ENCODE results near the gene SYCP2. TPM values are rescaled to one million over a fixed set of nuclear protein-coding genes. Genes with fewer than 3 reads are reported as not detected.

The SYCP2 gene
- total RNA-seq, 1 donor: 0.63 TPM

- no peak for DNase-seq (ENCODE audit: low read depth)
- H3K4me3 ChIP-seq (ENCODE audit: low read depth, low read length): no peak overlapping the region
- TF ChIP-seq CTCF (IDR thresholded peaks at IDR 0.05; ENCODE audit: insufficient read depth, low read length): no peak
Observed at GRCh38 chr20:59821201-59821600, 112.2 kb downstream of the SYCP2 start.

- DNase-seq (ENCODE audit: low read depth): no peak
Observed at GRCh38 chr20:59820204-59821041, 113.0 kb downstream of the SYCP2 start.

GRCh38 chr20:59819496-59820203 is 113.8 kb downstream of the SYCP2 start:
- no peak for DNase-seq (ENCODE audit: low read depth)
- H3K4me3 ChIP-seq (ENCODE audit: low read depth, low read length): no peak overlapping the region
- TF ChIP-seq CTCF (IDR thresholded peaks at IDR 0.05; ENCODE audit: insufficient read depth, low read length): no peak

More at GRCh38 chr20:59820204-59821041, 113.0 kb downstream of the SYCP2 start:
- H3K4me3 ChIP-seq (ENCODE audit: low read depth, low read length): no peak overlapping the region
- TF ChIP-seq CTCF (IDR thresholded peaks at IDR 0.05; ENCODE audit: insufficient read depth, low read length): no peak

DNA sequence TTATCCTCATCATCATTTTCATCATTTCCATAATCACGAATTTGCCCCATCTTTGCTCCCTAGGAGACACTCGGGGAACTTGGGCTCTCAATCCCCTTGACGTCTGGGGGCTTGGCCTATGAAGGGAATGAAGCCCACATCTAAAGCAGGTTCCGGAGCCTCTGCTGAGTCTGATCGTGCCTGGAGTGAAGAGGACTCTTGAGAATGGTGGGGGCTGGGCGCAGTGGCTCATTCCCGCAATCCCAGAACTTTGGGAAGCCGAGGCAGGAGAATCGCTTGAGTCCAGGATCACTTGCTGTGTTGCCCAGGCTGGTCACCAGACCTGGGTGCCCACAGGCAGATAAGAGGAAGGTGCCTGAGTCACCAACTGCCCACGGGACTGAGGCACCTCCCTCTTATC is 114.5 kb downstream of the SYCP2 start:
- TF ChIP-seq CTCF (IDR thresholded peaks at IDR 0.05; ENCODE audit: insufficient read depth, low read length): no peak
- H3K4me3 ChIP-seq (ENCODE audit: low read depth, low read length): no peak overlapping the region
- DNase-seq (ENCODE audit: low read depth): no peak

DNA sequence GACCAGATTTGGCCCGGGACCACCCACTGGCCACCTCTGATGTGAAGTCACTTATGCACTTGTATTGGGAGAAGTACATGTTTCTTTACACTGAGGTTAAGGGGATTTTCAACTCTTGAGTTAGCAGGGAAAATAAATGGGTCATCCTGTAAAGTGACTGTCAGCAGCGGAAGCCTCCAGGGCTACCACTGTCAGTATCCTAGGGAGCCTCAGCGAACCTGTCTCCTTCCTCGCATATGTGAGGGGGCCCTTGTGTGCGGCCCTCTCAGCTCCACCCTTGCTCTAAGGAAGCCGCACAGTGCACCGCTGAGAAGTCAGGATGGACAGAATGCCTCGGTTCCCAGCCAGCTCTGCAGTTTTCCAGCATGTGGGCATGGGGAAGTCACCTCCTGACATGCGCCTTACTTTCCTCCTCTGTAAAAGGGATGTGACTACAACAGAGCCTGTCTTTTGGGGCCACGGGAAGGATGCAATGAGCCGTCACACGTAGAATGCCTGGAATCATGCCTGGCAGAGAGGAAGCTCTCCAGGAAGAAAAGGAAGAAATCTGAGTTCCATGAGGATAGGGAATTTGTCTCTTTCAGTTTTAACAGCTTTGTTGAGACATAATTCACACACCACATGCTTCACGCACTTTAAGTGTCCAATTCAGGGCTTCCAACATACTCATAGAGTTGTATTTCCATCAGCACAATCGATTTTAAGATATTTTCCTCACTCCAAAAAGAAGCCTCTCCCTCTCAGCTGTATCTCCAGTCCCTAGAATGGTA is 115.4 kb downstream of the SYCP2 start:
- no peak for DNase-seq (ENCODE audit: low read depth)
- TF ChIP-seq CTCF (IDR thresholded peaks at IDR 0.05; ENCODE audit: insufficient read depth, low read length): no peak
- H3K4me3 ChIP-seq (ENCODE audit: low read depth, low read length): no peak overlapping the region

DNA sequence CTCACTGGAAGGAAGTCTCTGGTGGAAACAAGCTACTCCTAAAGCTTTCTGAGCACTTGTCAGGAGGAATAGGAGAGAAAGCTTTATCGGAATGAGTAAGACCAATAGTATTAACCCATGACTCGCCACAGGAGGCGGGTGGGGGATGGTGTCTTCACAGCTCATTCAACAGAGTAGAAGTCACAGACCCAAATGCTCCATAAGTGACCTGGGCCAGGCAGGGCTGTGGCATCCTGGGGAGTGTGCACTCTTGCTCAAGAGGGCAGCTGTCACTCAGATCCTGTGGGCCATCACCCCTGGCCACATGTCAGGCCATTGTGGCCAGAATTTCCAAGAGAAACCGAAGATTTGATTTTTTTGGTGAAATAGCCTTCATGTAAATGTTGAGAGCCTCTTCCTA is 116.0 kb downstream of the SYCP2 start:
- DNase-seq (ENCODE audit: low read depth): no peak
- H3K4me3 ChIP-seq (ENCODE audit: low read depth, low read length): no peak overlapping the region
- no peak for TF ChIP-seq CTCF (IDR thresholded peaks at IDR 0.05; ENCODE audit: insufficient read depth, low read length)

Measured in fibroblast of the aortic adventitia (primary cell).